ENCODE data around the gene POC1B. TPM values are rescaled to one million over a fixed set of nuclear protein-coding genes. Genes with fewer than 3 reads are reported as not detected.

Gene POC1B
- 10 to 100 TPM in 4 of 8 experiments, 1 to 10 TPM in 4; 6.3 to 22.3 (median 9.7) TPM for total RNA-seq

DNA sequence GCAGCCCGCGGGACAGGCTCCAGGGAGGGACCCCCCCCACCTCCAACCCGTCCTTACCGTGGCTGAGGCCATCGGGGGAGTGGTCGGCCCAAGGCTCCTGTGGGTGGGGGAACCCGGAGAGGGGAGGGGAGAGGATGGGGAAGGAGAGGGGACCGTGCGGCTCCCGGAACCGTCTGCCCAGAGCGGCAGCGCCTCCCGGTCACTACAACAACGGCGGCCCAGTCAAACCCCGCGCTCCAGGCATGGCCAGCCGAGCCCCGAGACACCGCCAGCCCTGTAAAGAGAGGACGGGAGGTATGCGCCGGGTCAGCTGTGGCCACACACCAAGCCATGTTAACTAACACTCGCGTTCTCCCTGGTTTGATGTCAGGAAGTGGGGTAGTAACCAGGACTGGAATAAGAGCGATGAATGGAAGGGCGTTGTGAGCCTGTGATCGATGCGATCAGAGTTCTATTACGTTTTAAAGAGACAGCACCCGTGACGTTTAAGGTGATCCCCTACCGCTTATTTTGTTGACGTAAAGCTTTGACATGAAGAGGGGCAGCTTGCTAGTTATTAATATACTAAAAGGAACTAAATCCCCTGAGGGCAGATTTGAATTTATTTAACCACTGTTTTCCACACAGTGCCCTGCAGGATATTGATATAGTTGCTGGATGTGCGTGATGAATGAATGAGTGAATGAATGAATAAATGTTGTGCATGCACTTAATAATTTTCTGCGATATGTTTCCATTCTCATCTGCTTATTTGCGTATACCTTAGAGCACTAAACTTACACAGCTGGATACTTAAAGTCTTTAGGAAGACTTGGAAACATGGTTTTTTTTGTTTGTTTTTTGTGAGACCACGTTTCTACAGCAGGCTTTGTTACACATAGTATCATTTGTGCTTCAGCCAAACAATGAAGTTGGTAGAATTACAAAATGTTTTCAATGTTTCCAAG, at the start of gene POC1B:
TSS of gene POC1B (minus strand) at position 224 of the 947 bp plus-strand sequence. CDS start at position 72, 152 bp downstream.
- Histone ChIP-seq H3K27ac (peak within 1 kb of the TSS; percentile 90 to 91), H3K4me3 (peak within 1 kb of the TSS; percentile 69 to 99 (median 93)), H3K4me1 (replicated peaks in 1 of 2) (peaks cover 4 to 6% of the 10 kb centered on the region in 2 donors)
- 0 to 60% (median 6%) methylated on average over 1 to 14 of the region's 39 CpGs for WGBS, 10 experiments
- in situ Hi-C loops (cut with MboI; ENCODE audit: low pct_unique_long_range_greater_than_20kb in 2 of 9, low sequenced_read_pairs in 9 of 9, unreplicated experiment in 9 of 9): loop anchor here in 4 of 9 experiments (10.0 to 25.0 kb wide), 5 partner anchors 51 to 1436 kb away; partner anchors contain the start of genes ATP2B1 (in 1 of the 4) and CCER1 (in 1 of the 4)
- ATAC-seq (replicated peaks in 6 of 8): peak; percentile 71 to 92 (median 88)

DNA sequence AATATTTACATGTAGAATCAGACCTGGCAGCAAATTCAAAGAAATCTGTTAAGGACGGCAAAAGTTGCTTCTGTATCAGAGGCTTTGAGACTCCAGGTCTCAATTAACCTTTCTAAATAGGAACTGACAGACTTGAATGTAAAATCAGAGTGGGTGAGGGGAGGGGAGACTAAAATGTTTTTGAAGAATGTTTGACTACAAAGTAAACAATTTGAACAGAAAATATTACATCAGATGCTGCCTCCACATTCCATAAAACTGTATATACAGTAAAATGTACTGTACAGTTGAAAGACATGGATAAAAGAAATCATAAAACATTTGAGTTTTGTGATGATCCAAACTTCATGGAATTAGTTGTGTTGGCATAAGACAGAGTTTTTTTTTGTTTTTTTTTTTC, 49.5 kb upstream of the POC1B start:
- 0 to 78% (median 38%) methylated on average over 1 of the region's 1 CpG; no CpG with 5 or more reads in 1 of the 10 experiments for WGBS, 10 experiments
- in situ Hi-C loops (cut with MboI; ENCODE audit: low pct_unique_long_range_greater_than_20kb in 2 of 9, low sequenced_read_pairs in 9 of 9, unreplicated experiment in 9 of 9): no loop called here
- no peak for ATAC-seq (replicated peaks in 6 of 8)

GRCh38 chr12:89574736-89575208, 48.9 kb upstream of the POC1B start:
- WGBS, 10 experiments: 0 to 61% (median 22%) methylated on average over 1 to 2 of the region's 2 CpGs; no CpG with 5 or more reads in 4 of the 10 experiments
- Histone ChIP-seq H3K4me1 (replicated peaks in 1 of 2) (peaks cover 0 to 4% of the 10 kb centered on the region in 2 donors), H3K4me3 (no peak overlapping the region), H3K27ac (no peak overlapping the region)
- in situ Hi-C loops (cut with MboI; ENCODE audit: low pct_unique_long_range_greater_than_20kb in 2 of 9, low sequenced_read_pairs in 9 of 9, unreplicated experiment in 9 of 9): loop anchor here in 1 of 9 experiments (25.0 kb wide), 1 partner anchor 1338 kb away; no protein-coding TSS in a partner anchor
- ATAC-seq (replicated peaks in 6 of 8): peak in 1 of 8 experiments; percentile 26

More for the DNA sequence above, 49.5 kb upstream of the POC1B start:
- Histone ChIP-seq H3K27ac (no peak overlapping the region), H3K4me1 (replicated peaks in 1 of 2) (peaks cover 0 to 4% of the 10 kb centered on the region in 2 donors), H3K4me3 (no peak overlapping the region)

DNA sequence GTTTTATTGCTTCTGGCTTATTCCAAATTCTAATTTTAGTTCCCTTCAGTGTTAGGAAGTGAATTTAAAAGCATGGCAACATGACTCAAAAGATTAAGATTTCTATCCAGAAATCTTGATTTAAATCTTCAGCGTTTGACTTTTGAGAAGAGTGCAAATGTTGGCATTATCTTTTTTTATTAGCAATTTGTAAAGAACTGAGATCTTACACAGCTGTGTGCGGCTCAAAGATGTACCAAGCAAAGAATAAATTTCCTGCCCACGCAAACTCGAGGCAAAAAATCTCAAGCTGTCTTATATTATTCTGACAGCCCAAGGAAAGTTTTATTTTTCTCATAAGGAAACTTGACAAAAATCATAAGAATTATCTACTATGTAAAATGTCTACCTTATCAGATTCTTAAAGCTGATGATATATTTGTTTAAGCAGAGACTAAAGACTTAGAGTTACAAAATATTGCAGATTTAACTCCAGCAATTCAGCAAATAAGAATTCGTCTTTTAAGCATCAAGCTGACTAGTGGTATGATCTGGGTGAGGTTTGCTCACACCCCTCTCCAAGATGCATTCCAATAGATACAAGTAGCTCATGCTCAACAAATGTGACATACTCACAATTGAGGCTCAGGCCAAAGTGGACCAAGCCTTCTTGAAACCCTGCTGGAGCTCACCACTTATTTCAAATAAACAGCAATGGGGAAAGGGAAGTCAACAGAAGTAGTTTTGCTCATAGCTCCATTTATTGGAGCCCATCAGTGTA, 47.4 kb upstream of the POC1B start:
- in situ Hi-C loops (cut with MboI; ENCODE audit: low pct_unique_long_range_greater_than_20kb in 2 of 9, low sequenced_read_pairs in 9 of 9, unreplicated experiment in 9 of 9): loop anchor here in 1 of 9 experiments (25.0 kb wide), 1 partner anchor 1339 kb away; no protein-coding TSS in a partner anchor
- WGBS, 10 experiments: 5 to 100% (median 87%) methylated on average over 1 to 5 of the region's 5 CpGs
- Histone ChIP-seq H3K4me3 (no peak overlapping the region), H3K27ac (no peak overlapping the region), H3K4me1 (replicated peaks in 1 of 2) (peaks cover 0 to 4% of the 10 kb centered on the region in 2 donors)
- ATAC-seq (replicated peaks in 6 of 8): no peak

GRCh38 chr12:89571491-89572195, 45.8 kb upstream of the POC1B start:
- no peak overlapping the region for H3K27ac ChIP-seq
- WGBS, 10 experiments: 0 to 100% (median 73%) methylated on average over 1 to 4 of the region's 4 CpGs; no CpG with 5 or more reads in 2 of the 10 experiments
- peak in 3 of 8 experiments; percentile 84 to 89 (median 87) for ATAC-seq (replicated peaks in 6 of 8)

DNA sequence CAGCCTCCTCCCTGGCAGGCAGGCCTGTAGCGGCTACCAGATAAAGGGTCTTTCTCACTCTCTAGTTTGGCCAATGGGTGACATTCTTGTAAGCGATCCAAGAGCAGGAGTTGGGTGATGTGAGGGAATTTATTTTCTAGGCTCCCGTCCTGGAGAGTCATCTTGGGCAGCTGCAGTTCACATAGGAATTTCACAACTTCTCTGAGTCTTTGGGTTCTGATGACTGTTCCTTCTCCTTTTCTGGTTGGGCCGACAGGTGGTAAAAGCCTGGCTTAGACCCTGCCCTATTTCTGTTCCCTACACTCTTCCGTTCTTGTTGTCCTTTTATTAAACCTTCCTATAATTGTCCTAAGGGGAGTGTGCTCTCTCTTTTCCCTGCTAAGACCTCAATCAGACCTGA, 42.6 kb upstream of the POC1B start:
- WGBS, 10 experiments: 68 to 100% (median 96%) methylated on average over 1 to 4 of the region's 5 CpGs; no CpG with 5 or more reads in 3 of the 10 experiments
- in situ Hi-C loops (cut with MboI; ENCODE audit: low pct_unique_long_range_greater_than_20kb in 2 of 9, low sequenced_read_pairs in 9 of 9, unreplicated experiment in 9 of 9): loop anchor here in 1 of 9 experiments (25.0 kb wide), 1 partner anchor 1344 kb away; no protein-coding TSS in a partner anchor
- ATAC-seq (replicated peaks in 6 of 8): no peak
- no peak overlapping the region for H3K27ac ChIP-seq
- no peak overlapping the region for H3K4me3 ChIP-seq
- no peaks in the 10 kb centered on the region for H3K4me1 ChIP-seq (replicated peaks in 1 of 2)

More at GRCh38 chr12:89571491-89572195, 45.8 kb upstream of the POC1B start:
- Histone ChIP-seq H3K4me3 (no peak overlapping the region), H3K4me1 (replicated peaks in 1 of 2) (peaks cover 0 to 4% of the 10 kb centered on the region in 2 donors)
- in situ Hi-C loops (cut with MboI; ENCODE audit: low pct_unique_long_range_greater_than_20kb in 2 of 9, low sequenced_read_pairs in 9 of 9, unreplicated experiment in 9 of 9): loop anchor here in 1 of 9 experiments (25.0 kb wide), 1 partner anchor 1341 kb away; no protein-coding TSS in a partner anchor

- WGBS, 10 experiments: 55 to 100% (median 94%) methylated on average over 1 to 3 of the region's 3 CpGs; no CpG with 5 or more reads in 1 of the 10 experiments
- Histone ChIP-seq H3K4me3 (no peak overlapping the region), H3K27ac (no peak overlapping the region), H3K4me1 (replicated peaks in 1 of 2) (no peaks in the 10 kb centered on the region)
- ATAC-seq (replicated peaks in 6 of 8): no peak
- in situ Hi-C loops (cut with MboI; ENCODE audit: low pct_unique_long_range_greater_than_20kb in 2 of 9, low sequenced_read_pairs in 9 of 9, unreplicated experiment in 9 of 9): loop anchor here in 1 of 9 experiments (25.0 kb wide), 1 partner anchor 1345 kb away; no protein-coding TSS in a partner anchor
Observed at GRCh38 chr12:89567691-89568239, 41.9 kb upstream of the POC1B start.

DNA sequence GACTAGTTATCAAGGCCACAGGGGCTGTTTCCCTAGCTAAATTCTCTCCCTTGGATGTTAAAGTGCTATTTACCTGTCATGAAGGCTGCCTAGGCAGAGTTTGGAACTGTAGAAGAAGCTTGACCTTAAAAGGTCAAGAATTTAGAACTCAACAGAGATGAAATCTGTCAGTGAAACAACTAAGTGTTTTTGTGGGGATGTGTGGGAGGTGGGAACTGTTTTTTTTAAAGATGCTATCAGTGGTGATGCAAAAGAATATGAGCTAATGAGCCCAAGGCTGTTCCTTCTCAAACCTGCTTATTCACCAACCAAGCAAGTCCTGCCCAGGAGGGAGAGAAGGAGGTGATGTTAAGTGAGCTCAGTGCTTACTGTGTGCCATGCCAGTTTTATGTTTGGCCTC, 40.8 kb upstream of the POC1B start:
- Histone ChIP-seq H3K4me3 (no peak overlapping the region), H3K4me1 (replicated peaks in 1 of 2) (no peaks in the 10 kb centered on the region), H3K27ac (no peak overlapping the region)
- in situ Hi-C loops (cut with MboI; ENCODE audit: low pct_unique_long_range_greater_than_20kb in 2 of 9, low sequenced_read_pairs in 9 of 9, unreplicated experiment in 9 of 9): loop anchor here in 1 of 9 experiments (25.0 kb wide), 1 partner anchor 1346 kb away; no protein-coding TSS in a partner anchor
- peak in 3 of 8 experiments; percentile 17 to 47 (median 24) for ATAC-seq (replicated peaks in 6 of 8)

DNA sequence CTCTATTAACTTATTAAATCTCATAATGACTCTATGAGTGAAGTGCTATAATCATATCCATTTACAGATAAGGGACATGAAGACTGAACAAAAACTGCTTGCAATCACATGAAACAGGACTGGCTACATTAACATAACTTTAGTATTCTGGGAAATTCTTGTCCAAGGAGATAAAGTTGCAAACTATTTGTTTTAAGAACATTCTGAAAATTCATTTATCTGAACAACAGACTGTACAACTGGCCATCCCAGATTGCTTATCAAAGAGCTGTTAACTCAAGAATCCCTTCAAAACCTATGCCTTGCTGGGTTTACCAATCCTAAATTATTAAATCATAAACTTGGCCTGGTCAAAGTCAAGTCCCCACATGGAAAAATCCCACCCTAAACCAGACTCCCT, 39.2 kb upstream of the POC1B start:
- H3K4me1 ChIP-seq (replicated peaks in 1 of 2): no peaks in the 10 kb centered on the region
- peak in 1 of 8 experiments; percentile 20 for ATAC-seq (replicated peaks in 6 of 8)
- H3K27ac ChIP-seq: no peak overlapping the region
- no peak overlapping the region for H3K4me3 ChIP-seq
- in situ Hi-C loops (cut with MboI; ENCODE audit: low pct_unique_long_range_greater_than_20kb in 2 of 9, low sequenced_read_pairs in 9 of 9, unreplicated experiment in 9 of 9): loop anchor here in 1 of 9 experiments (25.0 kb wide), 1 partner anchor 1347 kb away; no protein-coding TSS in a partner anchor

GRCh38 chr12:89559753-89560152, 33.9 kb upstream of the POC1B start:
- no peaks in the 10 kb centered on the region for H3K4me1 ChIP-seq (replicated peaks in 1 of 2)
- in situ Hi-C loops (cut with MboI; ENCODE audit: low pct_unique_long_range_greater_than_20kb in 2 of 9, low sequenced_read_pairs in 9 of 9, unreplicated experiment in 9 of 9): loop anchor here in 1 of 9 experiments (25.0 kb wide), 1 partner anchor 1353 kb away; no protein-coding TSS in a partner anchor
- H3K27ac ChIP-seq: no peak overlapping the region
- 73 to 91% (median 83%) methylated on average over 1 to 10 of the region's 10 CpGs; no CpG with 5 or more reads in 2 of the 10 experiments for WGBS, 10 experiments
- H3K4me3 ChIP-seq: no peak overlapping the region
- ATAC-seq (replicated peaks in 6 of 8): no peak

- no peak overlapping the region for H3K27ac ChIP-seq
- ATAC-seq (replicated peaks in 6 of 8): no peak
- H3K4me1 ChIP-seq (replicated peaks in 1 of 2): no peaks in the 10 kb centered on the region
- in situ Hi-C loops (cut with MboI; ENCODE audit: low pct_unique_long_range_greater_than_20kb in 2 of 9, low sequenced_read_pairs in 9 of 9, unreplicated experiment in 9 of 9): loop anchor here in 1 of 9 experiments (25.0 kb wide), 1 partner anchor 1355 kb away; no protein-coding TSS in a partner anchor
- no peak overlapping the region for H3K4me3 ChIP-seq
- WGBS, 10 experiments: 51 to 100% (median 88%) methylated on average over 1 to 2 of the region's 2 CpGs; no CpG with 5 or more reads in 3 of the 10 experiments
Observed at GRCh38 chr12:89556976-89557375, 31.1 kb upstream of the POC1B start.

All from motor neuron (in vitro differentiated cells).